GM23338 (cell line): ENCODE measurements around the gene BEST1. TPM values are rescaled to one million over a fixed set of nuclear protein-coding genes. Genes with fewer than 3 reads are reported as not detected.

Source experiments
- ATAC-seq: fragments of 200-7000 bp; cut with Tn5 transposase; 3 replicates; pipeline ENCODE4 v1.9.1; 2020
- DNase-seq: peaks from one replicate; pipeline ENCODE4 v3.0.0-alpha.2; 2015; ENCODE audit warnings: low spot score
- H2AFZ ChIP-seq: fragments of 200-600 bp; sonication (generic); 2 replicates; pipeline ENCODE4 v1.8.0; 2016; ENCODE audit warnings: antibody characterized with exemption, mild to moderate bottlenecking, moderate library complexity
- H3F3A ChIP-seq: fragments of 200-600 bp; sonication (generic); replicated peaks from 2 replicates; pipeline ENCODE4 v1.8.0; 2017; ENCODE audit warnings: antibody characterized with exemption, mixed run types, low read depth
- H3K27ac ChIP-seq: fragments of 200-600 bp; sonication (generic); 2 replicates; pipeline ENCODE4 v1.6.1; 2016; ENCODE audit warnings: low read depth
- H3K27me3 ChIP-seq: fragments of 200-600 bp; sonication (generic); 2 replicates; pipeline ENCODE4 v1.8.0; 2016; ENCODE audit warnings: mild to moderate bottlenecking, mixed run types, moderate library complexity; ENCODE audit not compliant: insufficient read depth
- H3K36me3 ChIP-seq: fragments of 200-600 bp; sonication (generic); 2 replicates; pipeline ENCODE4 v1.8.0; 2016; ENCODE audit warnings: mild to moderate bottlenecking; ENCODE audit not compliant: insufficient read depth
- H3K4me1 ChIP-seq: fragments of 200-600 bp; sonication (generic); 2 replicates; pipeline ENCODE4 v1.8.0; 2016; ENCODE audit warnings: mild to moderate bottlenecking, moderate library complexity; ENCODE audit not compliant: insufficient read depth
- H3K4me2 ChIP-seq: fragments of 200-600 bp; sonication (generic); 2 replicates; pipeline ENCODE4 v1.7.1; 2017; ENCODE audit warnings: mixed run types
- H3K4me3 ChIP-seq: fragments of 200-600 bp; sonication (generic); 2 replicates; pipeline ENCODE4 v1.6.1; 2016; ENCODE audit warnings: mixed run types
- H3K79me2 ChIP-seq: fragments of 200-600 bp; sonication (generic); replicated peaks from 2 replicates; pipeline ENCODE4 v1.8.0; 2017; ENCODE audit warnings: mild to moderate bottlenecking; ENCODE audit not compliant: insufficient read depth
- H3K9me2 ChIP-seq: fragments of 200-600 bp; sonication (generic); 2 replicates; pipeline ENCODE4 v1.8.0; 2017; ENCODE audit not compliant: insufficient read depth
- H4K20me1 ChIP-seq: fragments of 200-600 bp; sonication (generic); replicated peaks from 2 replicates; pipeline ENCODE4 v1.8.0; 2017; ENCODE audit warnings: mild to moderate bottlenecking; ENCODE audit not compliant: insufficient read depth
- H3K27ac Mint-ChIP-seq: 2 replicates; pipeline ENCODE4 v1.8.0; 2020; ENCODE audit warnings: inconsistent platforms, mild to moderate bottlenecking, moderate library complexity, mixed read lengths
- H3K27me3 Mint-ChIP-seq: 3 replicates; pipeline ENCODE4 v1.8.0; 2022; ENCODE audit warnings: low read depth, mild to moderate bottlenecking, moderate library complexity, mixed read lengths, inconsistent platforms; ENCODE audit not compliant: insufficient read depth, poor library complexity
- H3K36me3 Mint-ChIP-seq: 3 replicates; pipeline ENCODE4 v1.8.0; 2021; ENCODE audit warnings: low read depth, mild to moderate bottlenecking, inconsistent platforms, moderate library complexity, mixed read lengths
- H3K4me1 Mint-ChIP-seq: 3 replicates; pipeline ENCODE4 v1.8.0; 2020; ENCODE audit warnings: mild to moderate bottlenecking, inconsistent platforms, mixed read lengths
- H3K4me3 Mint-ChIP-seq: 3 replicates; pipeline ENCODE4 v1.8.0; 2021; ENCODE audit warnings: moderate library complexity, mild to moderate bottlenecking, inconsistent platforms, mixed read lengths
- H3K9me3 Mint-ChIP-seq: 3 replicates; pipeline ENCODE4 v1.8.0; 2020; ENCODE audit warnings: moderate library complexity, mild to moderate bottlenecking, inconsistent platforms, mixed read lengths
- CREB1 ChIP-seq: fragments of 250-450 bp; sonication (Bioruptor Pico); IDR thresholded peaks from 2 replicates; pipeline ENCODE4 v1.5.0; 2020; ENCODE audit warnings: low read depth, mild to moderate bottlenecking, moderate library complexity
- ETS1 ChIP-seq: IDR thresholded peaks from 2 replicates; pipeline ENCODE4 v1.6.1; 2016; ENCODE audit warnings: antibody characterized with exemption
- EZH2 ChIP-seq: fragments of 200-600 bp; sonication (generic); IDR thresholded peaks from one replicate; pipeline ENCODE4 v1.8.0; 2017; ENCODE audit warnings: antibody characterized with exemption, mild to moderate bottlenecking, low read depth; ENCODE audit not compliant: unreplicated experiment
- EZH2phosphoT487 ChIP-seq: fragments of 200-600 bp; sonication (generic); IDR thresholded peaks from one replicate; pipeline ENCODE4 v1.8.1; 2018; ENCODE audit warnings: antibody characterized with exemption; ENCODE audit not compliant: unreplicated experiment
- JUNB ChIP-seq: IDR thresholded peaks from one replicate; pipeline ENCODE4 v1.6.1; 2016; ENCODE audit warnings: antibody characterized with exemption; ENCODE audit not compliant: unreplicated experiment
- NANOG ChIP-seq: IDR thresholded peaks from 2 replicates; pipeline ENCODE4 v1.6.1; 2016; ENCODE audit warnings: antibody characterized with exemption, borderline replicate concordance
- STAT1 ChIP-seq: IDR thresholded peaks from one replicate; pipeline ENCODE4 v1.6.1; 2016; ENCODE audit warnings: antibody characterized with exemption; ENCODE audit not compliant: unreplicated experiment
- ZNF114 ChIP-seq: fragments of 250-450 bp; sonication (Bioruptor Pico); IDR thresholded peaks from 2 replicates; pipeline ENCODE4 v1.5.0; 2020; ENCODE audit warnings: mild to moderate bottlenecking, moderate library complexity
- ZNF331 ChIP-seq: fragments of 250-450 bp; sonication (Bioruptor Pico); IDR thresholded peaks from 2 replicates; pipeline ENCODE4 v1.5.0; 2020; ENCODE audit warnings: low read depth, mild to moderate bottlenecking, moderate library complexity
- polyA plus RNA-seq: library from polyadenylated mRNA; unstranded; fragments of >200 nt; fragmentation: Nextera tagmentation; extraction: Ambion mirVana; gene quantifications from 2 replicates; pipeline ENCODE4 v1.2.1, GENCODE V29; 2016
- total RNA-seq: library from RNA; depleted of rRNA; stranded (reverse); fragments of >200 nt; shearing (Covaris generic); gene quantifications from 2 replicates; pipeline ENCODE4 v1.2.3, GENCODE V29; 2014
- TF ChIP-seq, protein P1 (sequence below): IDR thresholded peaks from one replicate; pipeline ENCODE4 v1.6.1; 2018; ENCODE audit warnings: antibody characterized with exemption; ENCODE audit not compliant: unreplicated experiment
- TF ChIP-seq, protein P2 (sequence below), 2 experiments: fragments of 200-600 bp in 1 of 2; sonication (generic) in 1 of 2; conservative IDR thresholded peaks; 2 replicates each; pipeline versions ENCODE4 v1.5.1 to v1.6.1; 2016 to 2017; ENCODE audit warnings: antibody characterized with exemption in 2 of 2, low read depth in 2 of 2, mild to moderate bottlenecking in 2 of 2, moderate library complexity in 1 of 2

The BEST1 gene
- total and polyA plus RNA-seq, 2 experiments from 2014 or later, result 0.35 to 0.44 TPM

DNA sequence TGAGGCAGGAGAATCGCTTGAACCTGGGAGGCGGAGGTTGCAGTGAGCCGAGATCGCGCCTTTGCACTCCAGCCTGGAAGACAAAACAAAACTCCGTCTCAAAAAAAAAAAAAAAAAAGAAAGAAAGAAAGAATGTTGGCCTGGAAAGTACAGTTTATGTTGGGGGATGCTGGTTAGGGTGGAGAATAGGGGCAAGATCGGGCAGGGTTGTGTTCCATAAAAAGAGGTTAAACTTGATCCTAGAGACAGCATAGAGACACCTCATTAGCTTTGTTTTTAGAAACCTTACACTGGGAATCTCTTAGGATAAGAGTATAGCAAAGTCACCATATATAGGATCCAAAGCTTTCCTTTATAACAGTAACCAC, 19.2 kb downstream of the BEST1 start (continued):
- TF ChIP-seq, protein P1, sequence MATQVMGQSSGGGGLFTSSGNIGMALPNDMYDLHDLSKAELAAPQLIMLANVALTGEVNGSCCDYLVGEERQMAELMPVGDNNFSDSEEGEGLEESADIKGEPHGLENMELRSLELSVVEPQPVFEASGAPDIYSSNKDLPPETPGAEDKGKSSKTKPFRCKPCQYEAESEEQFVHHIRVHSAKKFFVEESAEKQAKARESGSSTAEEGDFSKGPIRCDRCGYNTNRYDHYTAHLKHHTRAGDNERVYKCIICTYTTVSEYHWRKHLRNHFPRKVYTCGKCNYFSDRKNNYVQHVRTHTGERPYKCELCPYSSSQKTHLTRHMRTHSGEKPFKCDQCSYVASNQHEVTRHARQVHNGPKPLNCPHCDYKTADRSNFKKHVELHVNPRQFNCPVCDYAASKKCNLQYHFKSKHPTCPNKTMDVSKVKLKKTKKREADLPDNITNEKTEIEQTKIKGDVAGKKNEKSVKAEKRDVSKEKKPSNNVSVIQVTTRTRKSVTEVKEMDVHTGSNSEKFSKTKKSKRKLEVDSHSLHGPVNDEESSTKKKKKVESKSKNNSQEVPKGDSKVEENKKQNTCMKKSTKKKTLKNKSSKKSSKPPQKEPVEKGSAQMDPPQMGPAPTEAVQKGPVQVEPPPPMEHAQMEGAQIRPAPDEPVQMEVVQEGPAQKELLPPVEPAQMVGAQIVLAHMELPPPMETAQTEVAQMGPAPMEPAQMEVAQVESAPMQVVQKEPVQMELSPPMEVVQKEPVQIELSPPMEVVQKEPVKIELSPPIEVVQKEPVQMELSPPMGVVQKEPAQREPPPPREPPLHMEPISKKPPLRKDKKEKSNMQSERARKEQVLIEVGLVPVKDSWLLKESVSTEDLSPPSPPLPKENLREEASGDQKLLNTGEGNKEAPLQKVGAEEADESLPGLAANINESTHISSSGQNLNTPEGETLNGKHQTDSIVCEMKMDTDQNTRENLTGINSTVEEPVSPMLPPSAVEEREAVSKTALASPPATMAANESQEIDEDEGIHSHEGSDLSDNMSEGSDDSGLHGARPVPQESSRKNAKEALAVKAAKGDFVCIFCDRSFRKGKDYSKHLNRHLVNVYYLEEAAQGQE, result no peak
- TF ChIP-seq NANOG, result no peak
- no peak for TF ChIP-seq JUNB
- TF ChIP-seq EZH2phosphoT487, result no peak
- TF ChIP-seq EZH2, result no peak
- TF ChIP-seq, protein P2, sequence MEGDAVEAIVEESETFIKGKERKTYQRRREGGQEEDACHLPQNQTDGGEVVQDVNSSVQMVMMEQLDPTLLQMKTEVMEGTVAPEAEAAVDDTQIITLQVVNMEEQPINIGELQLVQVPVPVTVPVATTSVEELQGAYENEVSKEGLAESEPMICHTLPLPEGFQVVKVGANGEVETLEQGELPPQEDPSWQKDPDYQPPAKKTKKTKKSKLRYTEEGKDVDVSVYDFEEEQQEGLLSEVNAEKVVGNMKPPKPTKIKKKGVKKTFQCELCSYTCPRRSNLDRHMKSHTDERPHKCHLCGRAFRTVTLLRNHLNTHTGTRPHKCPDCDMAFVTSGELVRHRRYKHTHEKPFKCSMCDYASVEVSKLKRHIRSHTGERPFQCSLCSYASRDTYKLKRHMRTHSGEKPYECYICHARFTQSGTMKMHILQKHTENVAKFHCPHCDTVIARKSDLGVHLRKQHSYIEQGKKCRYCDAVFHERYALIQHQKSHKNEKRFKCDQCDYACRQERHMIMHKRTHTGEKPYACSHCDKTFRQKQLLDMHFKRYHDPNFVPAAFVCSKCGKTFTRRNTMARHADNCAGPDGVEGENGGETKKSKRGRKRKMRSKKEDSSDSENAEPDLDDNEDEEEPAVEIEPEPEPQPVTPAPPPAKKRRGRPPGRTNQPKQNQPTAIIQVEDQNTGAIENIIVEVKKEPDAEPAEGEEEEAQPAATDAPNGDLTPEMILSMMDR (conservative IDR thresholded peaks at IDR 0.05; ENCODE audit: low read depth in 2 of 2), result no peak
- TF ChIP-seq ZNF114 (CRISPR knock-in tag), result no peak
- TF ChIP-seq ZNF331 (CRISPR knock-in tag), result no peak
- no peak for TF ChIP-seq ETS1
- TF ChIP-seq CREB1 (CRISPR knock-in tag), result no peak

GRCh38 chr11:61969838-61970662, 19.9 kb downstream of the BEST1 start:
- Mint-ChIP-seq H3K4me3 (no peak overlapping the region), H3K27me3 (peaks cover 25% of the 10 kb centered on the region), H3K9me3 (no peaks in the 10 kb centered on the region), H3K4me1 (peaks cover 50% of the 10 kb centered on the region), H3K36me3 (peaks cover 19% of the 10 kb centered on the region), H3K27ac (no peak overlapping the region)
- DNase-seq, result no peak
- Histone ChIP-seq H4K20me1 (peaks cover 19% of the 10 kb centered on the region), H3K4me2 (no peak overlapping the region), H3K36me3 (peaks cover 14% of the 10 kb centered on the region), H3F3A (peaks cover 20% of the 10 kb centered on the region; the same call in 1 of the 2 replicates), H3K4me3 (no peak overlapping the region), H2AFZ (no peak overlapping the region), H3K79me2 (peaks cover 39% of the 10 kb centered on the region), H3K4me1 (peaks cover 50% of the 10 kb centered on the region), H3K27ac (no peak overlapping the region), H3K9me2 (0 out of 2 replicates have a peak, but pooled peaks cover 4% of the 10 kb centered on the region), H3K27me3 (no peaks in the 10 kb centered on the region)
- no peak for ATAC-seq
- TF ChIP-seq CREB1 (CRISPR knock-in tag), result no peak
- TF ChIP-seq, protein P1, result no peak
- TF ChIP-seq STAT1, result no peak
- no peak for TF ChIP-seq NANOG
